SH-SY5Y (cell line): ENCODE measurements around the gene CRHR2.

Experiments
- GATA2 ChIP-seq: IDR thresholded peaks from 2 replicates; pipeline ENCODE4 v1.6.1; 2011; ENCODE audit warnings: mild to moderate bottlenecking, low read depth, low read length
- GATA3 ChIP-seq: IDR thresholded peaks from 2 replicates; pipeline ENCODE4 v1.6.1; 2011; ENCODE audit warnings: low read depth, mild to moderate bottlenecking, low read length, moderate library complexity

DNA sequence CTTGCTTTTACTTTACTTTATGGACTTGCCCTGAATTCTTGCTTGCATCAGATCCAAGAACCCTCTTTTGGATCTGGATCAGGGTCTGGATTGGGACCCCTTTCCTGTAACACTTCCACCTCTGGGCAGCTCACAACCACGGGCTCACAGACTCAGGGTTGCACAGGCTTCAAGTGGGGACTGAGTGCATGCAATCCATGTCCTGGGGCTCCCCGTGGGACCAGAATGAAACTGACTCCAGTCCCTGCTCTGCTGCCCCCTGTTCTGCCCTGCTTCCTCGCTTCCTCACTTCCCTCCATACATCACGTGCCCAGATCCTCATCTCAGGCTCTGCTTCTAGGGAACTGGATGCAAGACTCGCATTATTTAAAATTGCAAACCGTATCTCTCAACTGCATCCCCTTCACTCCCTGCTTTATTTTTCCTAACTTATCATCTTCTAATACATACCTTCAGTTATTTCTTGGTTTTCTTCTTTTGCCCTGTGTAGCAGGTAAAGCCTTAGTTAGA is 46.4 kb upstream of the CRHR2 start:
- TF ChIP-seq GATA3 (no peak), GATA2 (no peak)
